PC-9 (cell line): ENCODE measurements around the gene FOXP3. TPM values are rescaled to one million over a fixed set of nuclear protein-coding genes. Genes with fewer than 3 reads are reported as not detected.

ENCODE experiments used
- BruUV-seq: library from RNA; stranded (reverse); fragments of 400-500 nt; replicated peaks from 2 replicates; lab custom pipeline; 2021; lab: Mats Ljungman, UMichigan
- CTCF ChIA-PET: fragments of 300-600 bp; sonication (Branson Sonifier 250); formaldehyde crosslinking; loops from one replicate; lab custom pipeline; 2022; ENCODE audit warnings: antibody characterized with exemption; lab: Charles Lee
- POLR2A ChIA-PET: fragments of 300-600 bp; sonication (Branson Sonifier 250); formaldehyde crosslinking; loops from one replicate; lab custom pipeline; 2022; ENCODE audit warnings: antibody characterized with exemption; ENCODE audit not compliant: unreplicated experiment; lab: Charles Lee
- DNase-seq, 2 experiments: peaks; one replicate each; pipeline versions ENCODE4 v3.0.0 to v3.0.0-alpha.2; 2015 to 2022; ENCODE audit warnings: mixed read lengths in 1 of 2
- H2AFZ ChIP-seq: fragments of 200-600 bp; sonication (generic); 2 replicates; pipeline ENCODE4 v1.8.1; 2017; ENCODE audit warnings: antibody characterized with exemption
- H3F3A ChIP-seq: fragments of 200-600 bp; sonication (generic); 2 replicates; pipeline ENCODE4 v1.8.1; 2017; ENCODE audit warnings: antibody characterized with exemption, mild to moderate bottlenecking, low read depth; ENCODE audit not compliant: insufficient read depth
- H3K27ac ChIP-seq: fragments of 200-600 bp; sonication (generic); 2 replicates; pipeline ENCODE4 v1.6.1; 2016; ENCODE audit warnings: mixed run types
- H3K27me3 ChIP-seq: fragments of 200-600 bp; sonication (generic); 2 replicates; pipeline ENCODE4 v1.6.1; 2016; ENCODE audit warnings: low read depth, mixed run types; ENCODE audit not compliant: insufficient read depth
- H3K36me3 ChIP-seq: fragments of 200-600 bp; sonication (generic); 2 replicates; pipeline ENCODE4 v1.6.1; 2016; ENCODE audit warnings: low read depth, mixed run types
- H3K4me1 ChIP-seq: fragments of 200-600 bp; sonication (generic); replicated peaks from 2 replicates; pipeline ENCODE4 v1.6.1; 2016; ENCODE audit warnings: mixed run types; ENCODE audit not compliant: insufficient read depth
- H3K4me2 ChIP-seq: fragments of 200-600 bp; sonication (generic); 2 replicates; pipeline ENCODE4 v1.6.1; 2017; ENCODE audit warnings: mixed run types
- H3K4me3 ChIP-seq: fragments of 200-600 bp; sonication (generic); 2 replicates; pipeline ENCODE4 v1.6.1; 2016; ENCODE audit warnings: mixed run types
- H3K79me2 ChIP-seq: fragments of 200-600 bp; sonication (generic); 2 replicates; pipeline ENCODE4 v1.6.1; 2017; ENCODE audit warnings: low read depth, mixed run types
- H3K9me2 ChIP-seq: fragments of 200-600 bp; sonication (generic); 2 replicates; pipeline ENCODE4 v1.8.1; 2017; ENCODE audit warnings: mild to moderate bottlenecking; ENCODE audit not compliant: insufficient read depth
- H3K9me3 ChIP-seq: fragments of 200-600 bp; sonication (generic); 2 replicates; pipeline ENCODE4 v1.8.1; 2016; ENCODE audit warnings: low read depth; ENCODE audit not compliant: insufficient read depth
- H4K20me1 ChIP-seq: fragments of 200-600 bp; sonication (generic); 2 replicates; pipeline ENCODE4 v1.8.1; 2017; ENCODE audit not compliant: insufficient read depth
- CTCF ChIP-seq: fragments of 200-600 bp; sonication (generic); conservative IDR thresholded peaks from 2 replicates; pipeline ENCODE4 v1.6.1; 2017; ENCODE audit warnings: mixed run types, antibody characterized with exemption, mild to moderate bottlenecking, moderate library complexity
- EZH2 ChIP-seq: fragments of 200-600 bp; sonication (generic); IDR thresholded peaks from 2 replicates; pipeline ENCODE4 v1.8.0; 2017; ENCODE audit warnings: antibody characterized with exemption, low read depth
- intact Hi-C: fragments of 100-400 bp; cut with micrococcal nuclease; formaldehyde crosslinking; loops from one replicate; pipeline ENCODE4 v1.10.0; 2022; ENCODE audit not compliant: unreplicated experiment
- total RNA-seq: library from RNA; stranded (reverse); gene quantifications from 2 replicates; pipeline ENCODE4 v1.2.3, GENCODE V29; 2021

FOXP3 gene
- total RNA-seq, 1 experiment from 2014 or later = not detected

DNA sequence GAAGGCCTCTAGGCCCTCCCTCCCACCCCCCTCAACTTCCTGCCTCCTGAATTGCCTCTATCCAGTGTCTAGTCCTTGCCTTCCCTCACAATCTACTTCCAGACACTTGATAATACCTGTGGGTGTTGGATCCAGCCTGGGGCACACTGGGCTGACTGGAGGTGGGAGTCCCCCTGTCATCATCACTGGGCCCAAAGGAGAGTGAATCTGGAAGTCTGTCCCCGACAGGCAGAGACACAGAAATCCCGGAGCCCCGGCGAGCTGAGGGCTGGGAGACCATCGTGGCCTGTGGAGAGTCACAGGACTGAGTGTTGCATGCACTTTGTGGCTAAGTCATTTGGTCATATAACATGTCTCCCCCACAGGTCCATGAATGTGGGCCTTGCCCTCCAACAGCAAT, 56.1 kb downstream of the FOXP3 start:
- BruUV-seq = no TSS peak
- Histone ChIP-seq H2AFZ (no peak overlapping the region), H3K4me2 (no peak overlapping the region), H3K27me3 (peaks cover 3% of the 10 kb centered on the region; the same call in 1 of the 2 replicates), H3K9me3 (no peaks in the 10 kb centered on the region), H3K79me2 (no peaks in the 10 kb centered on the region), H3K9me2 (no peaks in the 10 kb centered on the region), H3K4me3 (no peak overlapping the region), H3K36me3 (no peaks in the 10 kb centered on the region), H3K4me1 (no peaks in the 10 kb centered on the region), H4K20me1 (no peaks in the 10 kb centered on the region), H3K27ac (no peak overlapping the region), H3F3A (no peaks in the 10 kb centered on the region)
- intact Hi-C loops = no loop called here
- ChIA-PET CTCF (interaction anchor here (0.5 kb wide), 1 partner anchor 575 kb away, joined by 4 read pairs; no protein-coding TSS in a partner anchor), POLR2A (no interaction called here)
- no peak for DNase-seq
- no peak for TF ChIP-seq CTCF
- TF ChIP-seq EZH2 = no peak

DNA sequence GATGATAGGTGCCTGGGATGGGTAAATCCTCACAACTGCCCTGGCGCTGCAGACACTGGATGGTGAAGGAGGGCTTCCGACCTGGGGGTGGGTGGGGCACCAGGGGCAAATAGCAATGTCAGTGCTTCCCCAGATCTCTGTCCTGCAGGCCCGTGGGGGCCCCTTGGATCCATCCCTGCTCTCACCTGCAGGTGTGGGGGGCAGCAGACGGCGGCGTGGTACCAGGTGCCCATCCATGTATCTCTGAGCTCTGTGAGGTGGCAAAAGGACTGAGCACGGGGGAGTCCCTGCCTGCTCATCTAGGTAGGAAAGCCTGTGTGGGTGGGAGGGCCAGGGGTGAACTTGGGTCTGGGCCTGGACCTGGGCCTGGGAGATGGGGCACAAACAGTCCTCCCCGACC, 58.0 kb downstream of the FOXP3 start:
- TF ChIP-seq EZH2 (no peak), CTCF (no peak)
- CTCF ChIA-PET = no interaction called here
- H4K20me1 ChIP-seq = no peaks in the 10 kb centered on the region
- intact Hi-C loops = no loop called here
- H2AFZ ChIP-seq = no peak overlapping the region
- no peaks in the 10 kb centered on the region for H3K79me2 ChIP-seq
- H3K27me3 ChIP-seq = peaks cover 3% of the 10 kb centered on the region; the same call in 1 of the 2 replicates
- BruUV-seq = no TSS peak
- DNase-seq = no peak
- no peaks in the 10 kb centered on the region for H3K9me3 ChIP-seq
- H3K4me2 ChIP-seq = no peak overlapping the region
- H3F3A ChIP-seq = no peaks in the 10 kb centered on the region
- H3K4me1 ChIP-seq = no peaks in the 10 kb centered on the region
- no peak overlapping the region for H3K27ac ChIP-seq
- H3K4me3 ChIP-seq = no peak overlapping the region
- POLR2A ChIA-PET = no interaction called here
- no peaks in the 10 kb centered on the region for H3K9me2 ChIP-seq
- no peaks in the 10 kb centered on the region for H3K36me3 ChIP-seq

- H3K9me2 ChIP-seq = no peaks in the 10 kb centered on the region
- H3K36me3 ChIP-seq = no peaks in the 10 kb centered on the region
- no peaks in the 10 kb centered on the region for H3K9me3 ChIP-seq
- H3F3A ChIP-seq = no peaks in the 10 kb centered on the region
- H4K20me1 ChIP-seq = no peaks in the 10 kb centered on the region
- H3K27me3 ChIP-seq = no peaks in the 10 kb centered on the region
- intact Hi-C loops = no loop called here
- H3K4me2 ChIP-seq = no peak overlapping the region
- BruUV-seq = no TSS peak
- no peak for DNase-seq
- no peak for TF ChIP-seq CTCF
- no peak for TF ChIP-seq EZH2
- no peak overlapping the region for H3K4me3 ChIP-seq
- H3K79me2 ChIP-seq = no peaks in the 10 kb centered on the region
- ChIA-PET POLR2A (no interaction called here), CTCF (no interaction called here)
- H3K4me1 ChIP-seq = no peaks in the 10 kb centered on the region
- H2AFZ ChIP-seq = no peak overlapping the region
- no peak overlapping the region for H3K27ac ChIP-seq
Measured at GRCh38 chrX:49205443-49205842, 59.1 kb downstream of the FOXP3 start.
